Activated CD4-positive, alpha-beta T cell treated with anti-CD3 and anti-CD28 coated beads for 4 hours (primary cell): Measurements from ENCODE around the gene SLC9A8.

ENCODE experiments used
- DNase-seq, 2 donors: peaks; one replicate each; pipeline ENCODE4 v3.0.0-alpha.2; 2020

Gene SLC9A8

DNA sequence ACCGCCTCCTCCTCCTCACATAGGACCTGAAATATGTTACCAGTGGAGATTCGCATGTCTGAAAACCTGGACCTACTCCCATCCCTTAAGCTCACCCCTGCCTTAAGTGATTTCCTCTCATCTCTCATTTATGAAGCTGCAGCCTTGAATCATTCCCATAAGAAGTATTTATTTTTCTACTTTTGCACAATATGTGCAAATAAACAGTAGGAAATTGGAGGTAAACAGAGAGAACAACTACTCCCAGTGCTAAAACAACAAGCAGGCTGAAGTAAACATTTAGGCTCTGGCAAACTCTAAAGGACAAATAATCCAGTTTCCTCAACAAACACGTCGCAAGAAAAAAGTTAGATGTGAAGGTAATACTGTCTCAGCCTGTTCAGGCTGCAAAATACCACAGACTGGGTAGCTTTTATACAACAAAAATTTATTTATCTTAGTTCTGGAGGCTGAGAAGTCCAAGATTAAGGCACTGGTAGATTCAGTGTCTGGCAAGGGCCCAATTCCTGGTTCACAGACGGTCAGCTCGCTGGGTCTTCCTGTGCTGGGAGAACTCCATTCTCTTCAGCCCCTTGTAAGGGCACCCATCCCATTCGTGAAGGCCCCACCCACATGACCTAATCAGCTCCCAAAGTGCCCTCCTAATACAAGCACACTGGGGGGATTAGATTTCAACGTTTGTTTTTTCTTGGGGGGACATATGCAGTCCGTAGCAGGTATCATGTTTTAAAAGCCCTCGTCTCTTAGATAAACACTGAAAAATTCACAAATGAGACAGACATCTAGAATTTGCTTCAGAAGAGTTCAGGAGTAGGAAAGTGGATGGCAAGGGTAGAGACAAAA is 87.1 kb downstream of the SLC9A8 start:
- DNase-seq = no peak

- DNase-seq = no peak
Measured at GRCh38 chr20:49901588-49901987, 89.0 kb downstream of the SLC9A8 start.

DNA sequence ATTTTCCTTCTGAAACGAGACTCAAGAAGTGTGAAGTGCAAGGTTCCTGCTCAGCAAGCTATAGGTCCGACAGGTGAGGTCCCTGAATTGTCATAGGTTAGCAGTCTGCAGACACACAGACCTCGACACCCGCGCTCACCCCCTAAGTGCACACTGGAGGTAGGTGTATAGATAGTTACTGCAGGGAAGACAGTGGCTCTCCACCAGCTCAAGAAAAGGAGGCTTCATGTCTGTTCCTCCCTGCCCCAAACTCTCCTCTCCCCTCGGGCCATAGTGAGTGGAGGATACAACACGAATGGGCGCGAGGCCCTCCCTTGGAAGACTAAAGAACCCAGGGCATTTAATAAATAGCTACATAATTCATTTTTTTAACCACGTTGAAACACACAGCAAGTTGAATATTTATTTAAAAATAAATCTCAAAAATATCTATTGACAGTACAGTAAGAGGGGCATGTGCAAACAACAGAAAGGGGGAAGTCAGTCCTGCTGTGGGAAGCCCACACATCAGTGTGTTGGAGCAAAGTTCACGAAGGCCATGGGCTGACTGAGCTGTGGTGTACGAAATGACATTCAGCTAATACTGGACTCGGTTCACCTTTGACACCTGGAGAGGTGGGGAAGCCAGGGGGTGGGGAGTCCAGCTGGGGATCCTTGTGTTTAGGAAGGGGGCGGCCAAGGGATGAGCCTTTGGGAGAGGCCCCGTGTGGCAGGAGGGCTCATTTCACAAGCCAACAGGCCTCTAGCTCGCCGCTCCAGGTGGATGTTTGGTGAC is 92.0 kb downstream of the SLC9A8 start:
- no peak for DNase-seq

GRCh38 chr20:49905415-49906091 is 92.9 kb downstream of the SLC9A8 start:
- no peak for DNase-seq

DNA sequence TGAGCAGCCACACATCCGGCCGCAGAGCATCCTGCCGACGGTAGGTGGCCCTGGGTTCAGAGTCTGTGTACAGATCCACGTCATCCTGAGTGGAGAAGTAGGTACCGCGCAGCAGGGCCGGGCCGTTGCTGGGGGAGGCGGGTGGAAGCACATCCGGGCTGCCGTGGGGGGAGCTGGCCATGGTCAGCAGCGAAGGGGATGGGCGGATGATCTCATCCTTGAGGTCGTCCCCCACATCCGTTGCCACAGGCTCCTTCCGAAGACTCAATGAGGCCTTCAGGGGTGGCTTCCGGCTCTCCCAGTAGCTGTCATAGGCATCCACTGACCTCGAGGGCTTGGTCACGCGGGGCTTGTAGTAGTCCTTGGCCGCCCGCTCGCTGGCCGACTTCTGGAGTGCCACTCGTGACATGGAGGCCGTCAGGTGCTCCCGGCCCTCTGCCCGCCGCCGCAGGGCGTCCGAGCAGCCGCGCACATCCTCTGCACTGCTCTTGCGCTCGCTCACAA is 93.5 kb downstream of the SLC9A8 start:
- DNase-seq = no peak

DNA sequence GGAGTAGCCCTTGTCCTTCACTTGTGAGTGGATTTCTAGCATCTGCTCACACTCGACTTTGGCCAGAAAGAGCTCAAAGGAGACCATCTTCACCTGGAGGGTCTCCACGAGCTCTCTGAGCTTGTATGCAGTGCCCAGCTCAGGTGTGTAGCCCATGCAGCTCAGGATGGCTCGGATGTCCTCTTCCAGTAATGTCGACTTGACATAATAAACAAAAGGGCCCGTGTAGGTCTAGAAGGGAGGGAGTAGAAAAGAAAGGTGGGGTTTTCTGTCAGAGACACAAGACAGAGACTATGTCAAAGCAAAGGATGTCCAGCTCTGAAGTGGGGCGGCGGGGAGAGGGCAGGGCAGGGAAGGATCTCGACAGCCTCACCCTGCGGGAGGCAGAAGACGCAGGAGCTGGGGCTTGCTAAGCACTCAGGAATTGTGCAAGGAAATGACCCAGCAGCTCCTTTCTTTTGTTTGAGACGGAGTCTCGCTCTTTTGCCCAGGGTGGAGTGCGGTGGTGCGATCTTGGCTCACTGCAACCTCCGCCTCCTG is 94.1 kb downstream of the SLC9A8 start:
- no peak for DNase-seq

DNA sequence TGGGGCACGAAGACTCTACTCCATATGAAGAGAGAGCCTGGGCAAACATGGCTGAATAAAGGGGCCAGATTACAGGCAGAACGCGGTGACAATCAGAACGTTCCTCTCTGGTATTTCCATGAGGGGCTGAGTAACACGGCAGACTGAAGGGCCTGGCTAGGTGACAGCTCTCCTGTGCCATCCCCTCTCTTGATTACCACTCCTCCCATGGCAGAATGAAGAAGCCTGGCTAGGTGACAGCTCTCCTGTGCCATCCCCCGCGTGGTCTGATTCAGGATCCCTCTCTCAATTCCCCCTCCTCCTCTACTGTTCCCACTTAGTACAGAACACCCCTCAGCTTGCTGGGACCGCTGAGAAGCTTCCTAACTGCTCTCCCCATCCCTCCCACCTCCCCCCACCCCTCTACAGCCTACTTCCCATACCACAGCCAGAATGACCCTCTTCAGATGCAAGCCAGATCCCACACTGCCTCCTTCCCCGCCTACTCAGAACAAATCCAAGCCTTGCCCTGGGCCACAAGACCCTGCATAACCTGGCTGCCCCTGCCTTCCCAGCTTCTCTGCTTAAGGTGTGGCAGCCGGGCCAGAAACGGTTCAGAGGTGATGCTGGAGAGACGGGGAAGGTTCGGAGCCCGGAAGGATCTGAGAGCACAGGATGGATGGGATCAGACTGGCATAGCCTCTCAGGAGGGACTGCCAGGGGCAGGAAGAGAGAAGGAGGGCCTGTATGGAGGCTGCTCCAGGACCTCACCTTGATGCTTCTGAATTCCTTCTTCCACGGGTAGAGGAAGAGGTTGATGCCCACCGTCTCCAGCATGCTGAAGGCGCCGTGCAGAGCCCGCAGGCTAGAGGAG is 95.0 kb downstream of the SLC9A8 start:
- DNase-seq = no peak

DNA sequence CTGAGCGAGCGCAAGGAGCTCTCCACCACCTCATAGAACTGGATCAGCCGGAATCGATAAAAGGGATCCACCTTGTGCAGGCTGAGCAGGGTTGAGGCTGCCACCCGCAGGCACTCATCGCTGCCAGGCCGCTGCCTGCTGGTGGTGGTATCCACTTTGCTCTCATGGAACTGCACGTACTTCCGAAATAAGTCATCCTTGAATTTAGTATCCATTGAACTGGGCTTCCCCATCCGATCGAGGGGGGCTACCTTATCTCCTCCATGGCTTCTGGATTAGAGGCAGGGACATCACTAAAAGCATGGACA is 95.6 kb downstream of the SLC9A8 start:
- DNase-seq = no peak

GRCh38 chr20:49909499-49910339 is 97.1 kb downstream of the SLC9A8 start:
- DNase-seq = no peak

- no peak for DNase-seq
Measured at GRCh38 chr20:49910340-49910706, 97.7 kb downstream of the SLC9A8 start.

DNA sequence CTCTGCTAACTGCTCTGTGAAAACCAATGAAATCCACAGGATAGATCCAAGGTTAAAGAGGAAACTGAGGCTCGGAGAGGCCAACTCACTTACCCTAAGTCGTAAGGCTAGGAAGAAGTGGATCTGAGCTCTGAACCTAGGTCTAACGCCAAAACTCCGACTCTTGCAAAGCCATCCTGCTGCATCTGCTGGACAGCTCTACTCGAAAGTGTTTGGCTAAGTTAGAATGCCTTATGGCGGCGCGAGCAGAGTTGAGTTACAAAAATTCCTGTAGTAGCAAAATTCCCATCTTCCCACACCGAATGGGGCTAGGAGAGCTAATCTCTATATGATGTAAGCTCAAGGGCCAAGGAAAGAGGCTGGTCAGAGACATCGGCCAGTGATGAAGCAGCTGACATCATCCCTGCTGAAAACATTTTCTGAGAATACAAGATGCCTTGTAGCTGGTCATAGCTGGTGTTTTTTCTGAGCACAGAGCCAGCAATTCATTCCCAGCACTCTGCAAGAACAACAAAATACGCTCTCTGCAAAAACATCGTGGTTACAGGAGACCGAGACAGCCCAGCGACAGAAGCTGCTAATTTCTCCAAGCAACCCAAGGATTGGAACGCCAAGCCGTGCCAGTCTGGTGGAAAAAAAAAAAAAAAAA is 100.9 kb downstream of the SLC9A8 start:
- DNase-seq = no peak

DNA sequence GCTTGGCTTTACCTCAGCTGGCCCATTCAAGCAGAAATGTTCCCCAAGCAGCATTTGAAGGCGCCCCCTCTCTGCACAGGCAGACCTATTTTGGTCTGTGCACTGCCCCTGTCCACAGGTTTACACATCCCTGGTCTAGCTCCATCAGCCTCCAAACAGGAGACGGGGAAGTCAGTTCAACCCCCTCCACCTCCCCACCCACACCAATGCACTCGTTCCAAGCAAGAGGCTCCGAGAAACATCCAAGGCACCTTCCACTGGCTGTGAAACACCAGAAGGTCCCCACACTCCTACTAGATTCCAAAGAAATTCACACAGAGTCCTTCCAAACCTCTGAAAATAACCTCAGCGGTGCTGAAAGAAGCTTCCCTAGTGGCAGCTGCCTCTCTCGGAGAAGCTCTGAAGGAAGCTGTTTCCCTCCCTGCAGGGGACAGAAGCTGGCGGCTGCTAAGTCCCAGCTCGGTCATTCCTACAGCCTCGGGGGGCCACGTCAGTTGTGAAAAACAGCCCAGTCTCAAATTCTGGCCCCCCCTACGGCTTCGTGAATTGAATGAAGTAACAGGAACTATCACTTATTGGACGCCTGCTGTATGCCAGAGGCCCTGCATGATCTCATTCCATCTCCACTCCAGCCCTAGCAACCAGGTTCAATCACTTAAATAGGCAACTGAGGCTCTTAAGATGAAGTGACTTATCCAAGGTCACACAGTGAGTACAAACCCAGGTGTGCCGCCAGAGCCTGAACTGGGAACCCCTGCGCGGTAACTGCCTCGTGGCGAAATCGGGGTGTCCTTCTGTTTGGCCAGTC is 101.9 kb downstream of the SLC9A8 start:
- no peak for DNase-seq

GRCh38 chr20:49915118-49915379 is 102.4 kb downstream of the SLC9A8 start:
- DNase-seq = no peak

DNA sequence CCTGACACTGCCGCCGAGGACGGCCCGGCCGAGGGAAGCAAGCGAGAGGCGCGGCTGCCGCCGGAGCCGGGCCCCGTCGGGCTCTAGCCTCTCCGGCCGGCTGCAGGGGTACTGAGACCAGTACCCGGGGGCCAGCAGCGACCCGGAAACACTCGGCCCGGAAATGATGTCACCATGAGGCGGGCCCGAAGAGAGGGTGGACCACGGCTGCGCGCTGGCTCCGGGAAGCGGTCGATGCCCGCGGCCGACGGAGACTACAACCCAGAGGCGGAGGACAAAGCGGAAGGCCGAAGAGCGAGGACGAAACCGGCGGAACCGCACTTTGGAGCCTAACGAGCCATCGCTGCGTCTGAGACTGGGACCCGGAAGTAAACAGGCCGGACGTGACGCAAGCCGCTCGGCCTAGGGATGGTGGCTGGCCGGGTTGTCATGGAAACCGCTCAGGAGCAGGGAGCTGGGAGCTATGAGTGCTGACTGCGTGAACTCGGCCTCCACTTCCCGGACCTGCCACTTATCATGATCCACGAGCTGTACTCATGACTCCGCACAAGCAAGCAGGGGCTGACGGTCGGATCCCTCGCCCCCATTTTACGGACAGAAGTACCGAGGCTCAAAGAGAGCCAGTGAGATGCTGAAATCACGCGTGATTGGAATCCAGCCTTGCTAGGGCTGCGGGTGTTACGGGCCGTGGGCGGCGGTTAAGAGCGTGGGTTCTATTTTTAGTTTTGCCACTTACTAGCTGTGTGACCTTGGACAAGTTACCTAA is 102.9 kb downstream of the SLC9A8 start, which contains the start of gene SPATA2:
SPATA2 (minus strand) TSS at position 150 of the 766 bp plus-strand sequence. CDS start 7,039 bp downstream, outside the sequence.
- peak; percentile 91 to 94 for DNase-seq

DNA sequence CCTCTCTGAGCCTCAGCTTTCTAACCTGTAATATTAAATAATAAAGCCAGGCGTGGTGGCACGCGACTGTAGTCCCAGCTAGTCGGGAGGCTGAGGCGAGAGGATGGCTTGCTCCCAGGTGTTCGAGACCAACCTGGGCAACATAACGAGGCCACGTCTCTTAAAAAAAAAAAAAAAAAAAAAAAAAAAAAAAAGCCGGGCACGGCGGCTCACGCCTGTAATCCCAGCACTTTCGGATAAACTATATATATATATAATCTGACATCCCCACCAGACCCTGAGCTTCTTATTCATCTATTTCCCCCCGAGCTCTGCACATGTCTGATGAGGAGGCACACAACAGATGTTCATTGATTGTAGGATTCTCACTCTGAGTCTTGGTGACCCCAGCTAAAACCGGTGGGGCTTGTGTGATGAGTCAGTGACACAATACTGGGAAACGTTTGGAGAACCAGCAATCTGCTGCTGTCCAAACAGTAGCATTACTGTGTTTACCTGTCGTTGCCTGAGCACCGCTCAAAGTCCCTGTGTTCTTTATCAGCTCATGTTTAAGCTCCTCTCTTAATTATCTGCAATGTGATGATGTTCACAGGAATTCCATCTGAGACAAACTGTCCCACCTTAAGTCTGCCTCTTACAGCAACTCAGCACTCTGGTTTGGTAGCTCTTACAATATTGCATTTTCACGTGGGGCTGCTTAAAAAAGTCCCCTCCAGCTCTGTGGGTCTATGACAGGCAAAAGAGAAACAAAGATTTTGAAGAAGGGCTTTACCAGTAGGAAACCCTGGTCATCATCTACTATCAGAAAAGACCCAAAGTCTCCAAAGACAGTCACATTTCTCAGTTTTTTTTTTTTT is 103.7 kb downstream of the SLC9A8 start:
- DNase-seq = no peak

DNA sequence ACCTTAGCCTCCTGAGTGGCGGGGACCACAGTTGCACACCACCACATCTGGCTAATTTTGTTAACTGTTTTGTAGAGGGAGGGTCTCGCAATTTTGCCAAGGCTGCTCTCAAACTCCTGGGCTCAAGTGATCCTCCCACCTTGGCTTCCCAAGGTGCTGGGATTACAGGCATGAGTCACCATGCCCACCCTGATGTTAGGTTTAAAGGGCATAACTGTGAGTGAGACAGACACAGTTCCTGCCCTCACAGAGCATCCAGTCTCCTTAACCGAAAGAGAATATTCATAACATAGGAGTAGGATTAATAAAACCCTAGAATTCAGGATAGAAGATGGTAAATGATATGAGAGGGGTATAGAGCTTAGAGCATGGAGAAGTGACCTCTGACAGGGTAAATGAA is 105.8 kb downstream of the SLC9A8 start:
- no peak for DNase-seq

DNA sequence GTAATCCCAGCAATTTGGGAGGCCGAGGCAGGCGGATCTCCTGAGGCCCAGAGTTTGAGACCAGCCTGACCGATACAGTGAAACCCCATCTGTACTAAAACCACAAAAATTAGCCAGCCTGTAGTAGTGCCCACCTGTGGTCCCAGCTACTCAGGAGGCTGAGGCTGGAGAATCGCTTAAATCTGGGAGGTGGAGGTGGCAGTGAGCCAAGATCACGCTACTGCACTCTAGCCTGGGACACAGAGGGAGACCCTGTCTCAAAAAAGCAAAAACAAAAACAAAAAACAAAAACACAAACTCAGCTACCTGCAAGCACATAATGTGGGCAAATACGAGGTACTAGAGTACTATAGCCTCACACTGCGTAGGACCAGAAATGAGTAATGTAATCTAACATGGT is 106.4 kb downstream of the SLC9A8 start:
- no peak for DNase-seq

DNA sequence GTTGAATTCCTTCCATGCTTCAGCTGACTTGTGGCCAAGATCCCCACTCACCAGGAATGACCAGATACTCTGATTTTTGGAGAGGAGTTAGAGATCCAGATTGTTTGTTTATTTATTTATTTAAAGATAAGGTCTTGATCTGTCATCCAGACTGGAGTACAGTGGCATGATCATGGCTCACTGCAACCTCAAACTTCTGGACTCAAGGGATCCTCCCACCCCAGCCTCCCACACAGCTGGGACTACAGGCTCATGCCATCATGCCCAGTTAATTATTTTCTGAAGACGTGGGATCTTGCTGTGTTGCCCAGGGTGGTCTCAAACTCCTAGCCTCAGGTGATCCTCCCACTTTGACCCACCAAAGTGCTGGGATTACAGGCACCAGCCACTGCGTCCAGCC is 106.8 kb downstream of the SLC9A8 start:
- no peak for DNase-seq
